Measurements from ENCODE around the gene PTGS1. TPM values are rescaled to one million over a fixed set of nuclear protein-coding genes. Genes with fewer than 3 reads are reported as not detected.

The PTGS1 gene
- total RNA-seq, 1 experiment from 2014 or later: 61.2 TPM

GRCh38 chr9:122333169-122333808 is 37.5 kb upstream of the PTGS1 start:
- in situ Hi-C loops (cut with HindIII; ENCODE audit: low pct_unique_long_range_greater_than_20kb, low sequenced_read_pairs) (no loop called here), intact Hi-C loops (cut with micrococcal nuclease; ENCODE audit: unreplicated experiment) (no loop called here)
- Histone ChIP-seq H3K4me3 (ENCODE audit: low read depth in 2 of 2, low read length in 2 of 2) (no peak overlapping the region), H3K4me1 (ENCODE audit: control insufficient read depth, insufficient read depth, low read length) (no peaks in the 10 kb centered on the region), H3K27ac (ENCODE audit: low read length) (no peak overlapping the region), H3K9me3 (ENCODE audit: control insufficient read depth, insufficient read depth, low read depth, low read length) (no peaks in the 10 kb centered on the region), H3K27me3 (ENCODE audit: control insufficient read depth, insufficient read depth, low read length) (no peaks in the 10 kb centered on the region), H3K36me3 (ENCODE audit: control insufficient read depth, insufficient read depth, low read length) (0 out of 2 replicates have a peak, but pooled peaks cover 2% of the 10 kb centered on the region)
- no peak for TF ChIP-seq REST (IDR thresholded peaks at IDR 0.05; ENCODE audit: insufficient read depth in 1 of 2, low read depth in 2 of 2, low read length in 1 of 2)
- TF ChIP-seq CTCF (IDR thresholded peaks at IDR 0.05): no peak
- TF ChIP-seq TCF7L2 (IDR thresholded peaks at IDR 0.05; ENCODE audit: low read depth, low read length): no peak
- no peak for TF ChIP-seq POLR2AphosphoS5 (IDR thresholded peaks at IDR 0.05; ENCODE audit: low read depth, low read length)
- TF ChIP-seq SIN3A (IDR thresholded peaks at IDR 0.05; ENCODE audit: borderline replicate concordance, insufficient read depth, low read depth, low read length): no peak
- ChIA-PET POLR2A (interaction anchor here (0.5 kb wide), 1 partner anchor 75 kb away, joined by 4 read pairs; no protein-coding TSS in a partner anchor), CTCF (interaction anchor here (0.6 kb wide), 2 partner anchors 56 to 69 kb away, joined by 3 read pairs; no protein-coding TSS in a partner anchor)
- ATAC-seq (no peak), DNase-seq (ENCODE audit: low read depth, low spot score) (no peak)
- no TSS peak for BruUV-seq (replicated peaks)

GRCh38 chr9:122334916-122335315 is 35.9 kb upstream of the PTGS1 start:
- BruUV-seq (replicated peaks): no TSS peak
- Histone ChIP-seq H3K4me3 (ENCODE audit: low read depth in 2 of 2, low read length in 2 of 2) (no peak overlapping the region), H3K36me3 (ENCODE audit: control insufficient read depth, insufficient read depth, low read length) (no peaks in the 10 kb centered on the region), H3K27ac (ENCODE audit: low read length) (no peak overlapping the region), H3K27me3 (ENCODE audit: control insufficient read depth, insufficient read depth, low read length) (no peaks in the 10 kb centered on the region), H3K4me1 (ENCODE audit: control insufficient read depth, insufficient read depth, low read length) (no peaks in the 10 kb centered on the region), H3K9me3 (ENCODE audit: control insufficient read depth, insufficient read depth, low read depth, low read length) (no peaks in the 10 kb centered on the region)
- ChIA-PET CTCF (no interaction called here), POLR2A (no interaction called here)
- in situ Hi-C loops (cut with HindIII; ENCODE audit: low pct_unique_long_range_greater_than_20kb, low sequenced_read_pairs): no loop called here
- ATAC-seq: no peak
- intact Hi-C loops (cut with micrococcal nuclease; ENCODE audit: unreplicated experiment): no loop called here
- no peak for DNase-seq (ENCODE audit: low read depth, low spot score)
- TF ChIP-seq CTCF (IDR thresholded peaks at IDR 0.05) (no peak), TCF7L2 (IDR thresholded peaks at IDR 0.05; ENCODE audit: low read depth, low read length) (no peak), POLR2AphosphoS5 (IDR thresholded peaks at IDR 0.05; ENCODE audit: low read depth, low read length) (no peak), REST (IDR thresholded peaks at IDR 0.05; ENCODE audit: insufficient read depth in 1 of 2, low read depth in 2 of 2, low read length in 1 of 2) (no peak), SIN3A (IDR thresholded peaks at IDR 0.05; ENCODE audit: borderline replicate concordance, insufficient read depth, low read depth, low read length) (no peak)
